Endothelial cell of umbilical vein (primary cell): ENCODE data around the gene TRAPPC4. TPM values are rescaled to one million over a fixed set of nuclear protein-coding genes. Genes with fewer than 3 reads are reported as not detected.
A peak's percentile ranks its signal among the peaks of the same experiment; 100 is the strongest.
"Not testable (repeated sequence)": the region's sequence is repeated elsewhere in the genome, so short reads cannot be mapped to it uniquely, and the experiment has no call there.

ENCODE experiments used
- BruUV-seq: library from RNA; stranded (reverse); fragments of 400-500 nt; replicated peaks from 2 replicates; lab custom pipeline; 2021; lab: Mats Ljungman, UMichigan
- CTCF ChIA-PET: fragments of 300-600, 350-600 bp; sonication (Branson Sonifier 250); formaldehyde crosslinking; loops from one replicate; lab custom pipeline; 2021; ENCODE audit warnings: antibody characterized with exemption, inconsistent platforms; lab: Charles Lee
- POLR2A ChIA-PET: fragments of 300-600, 350-600 bp; sonication (Branson Sonifier 250); formaldehyde crosslinking; loops from one replicate; lab custom pipeline; 2021; ENCODE audit warnings: antibody characterized with exemption, inconsistent platforms; lab: Charles Lee
- DNase-seq: peaks from one replicate; pipeline ENCODE4 v3.0.0-alpha.2; 2011; ENCODE audit warnings: low read depth, low spot score
- FAIRE-seq: peaks from 2 replicates; lab custom pipeline; 2011; peaks lifted over from hg19 to GRCh38; lab: Jason Lieb, UNC
- H2AFZ ChIP-seq: 2 replicates; pipeline ENCODE4 v1.6.0; 2012; ENCODE audit warnings: low read depth, low read length, control low read depth, inconsistent platforms
- H3K27ac ChIP-seq: 2 replicates; pipeline ENCODE4 v1.5.1; 2011; ENCODE audit warnings: low read depth, mild to moderate bottlenecking, control low read depth, low read length, moderate library complexity; ENCODE audit not compliant: insufficient read depth
- H3K27me3 ChIP-seq, 2 experiments: 2 replicates each; pipeline versions ENCODE4 v1.6.0 to v1.6.1; 2011; ENCODE audit warnings: low read length in 2 of 2, mixed read lengths in 1 of 2; ENCODE audit not compliant: control insufficient read depth in 2 of 2, insufficient read depth in 2 of 2
- H3K36me3 ChIP-seq, 2 experiments: 2 replicates in 1 of 2; 3 replicates in 1 of 2; pipeline ENCODE4 v1.5.1; 2011; ENCODE audit warnings: low read length in 2 of 2, mild to moderate bottlenecking in 1 of 2, moderate library complexity in 1 of 2; ENCODE audit not compliant: control insufficient read depth in 2 of 2, insufficient read depth in 2 of 2; ENCODE audit errors: extremely low read depth in 1 of 2
- H3K4me1 ChIP-seq: 3 replicates; pipeline ENCODE4 v1.5.1; 2011; ENCODE audit warnings: mild to moderate bottlenecking, low read length; ENCODE audit not compliant: control insufficient read depth, insufficient read depth; ENCODE audit errors: extremely low read depth
- H3K4me2 ChIP-seq: 2 replicates; pipeline ENCODE4 v1.6.1; 2011; ENCODE audit warnings: low read length, control low read depth, mixed read lengths; ENCODE audit not compliant: insufficient read depth
- H3K4me3 ChIP-seq, 3 experiments: fragments of 200-600 bp in 1 of 3; sonication (generic), shearing (Covaris generic) in 1 of 3; replicated peaks in 1 of 3; 2 replicates each; pipeline ENCODE4 v1.5.1; 2011 to 2016; ENCODE audit warnings: control low read depth in 3 of 3, low read length in 3 of 3, mild to moderate bottlenecking in 2 of 3, inconsistent platforms in 1 of 3, low read depth in 1 of 3, moderate library complexity in 1 of 3; ENCODE audit not compliant: insufficient read depth in 1 of 3
- H3K79me2 ChIP-seq: 2 replicates; pipeline ENCODE4 v1.6.0; 2012; ENCODE audit warnings: low read length, inconsistent platforms; ENCODE audit not compliant: control insufficient read depth, insufficient read depth
- H3K9ac ChIP-seq: replicated peaks from 2 replicates; pipeline ENCODE3; 2011; ENCODE audit warnings: low read length, control low read depth; ENCODE audit not compliant: insufficient read depth; ENCODE audit errors: extremely low read depth
- H3K9me1 ChIP-seq: replicated peaks from 3 replicates; pipeline ENCODE4 v1.6.0; 2011; ENCODE audit warnings: mild to moderate bottlenecking, low read length; ENCODE audit not compliant: control insufficient read depth, insufficient read depth; ENCODE audit errors: extremely low read depth
- H3K9me3 ChIP-seq: replicated peaks from 2 replicates; pipeline ENCODE4 v1.5.1; 2012; ENCODE audit warnings: low read length, inconsistent platforms; ENCODE audit not compliant: control insufficient read depth, insufficient read depth
- H4K20me1 ChIP-seq: replicated peaks from 2 replicates; pipeline ENCODE3; 2011; ENCODE audit warnings: mild to moderate bottlenecking, low read length; ENCODE audit not compliant: control insufficient read depth, insufficient read depth; ENCODE audit errors: extremely low read depth
- EZH2 ChIP-seq: IDR thresholded peaks from 2 replicates; pipeline ENCODE4 v1.6.1; 2012; ENCODE audit warnings: borderline replicate concordance, low read depth, mild to moderate bottlenecking, moderate library complexity, low read length, inconsistent platforms; ENCODE audit not compliant: severe bottlenecking
- FOS ChIP-seq: IDR thresholded peaks from 2 replicates; pipeline ENCODE4 v1.6.1; 2011; ENCODE audit warnings: mild to moderate bottlenecking, low read length, moderate library complexity, borderline replicate concordance; ENCODE audit not compliant: insufficient read depth
- GATA2 ChIP-seq: IDR thresholded peaks from 2 replicates; pipeline ENCODE4 v1.7.0; 2011; ENCODE audit warnings: low read depth, mild to moderate bottlenecking, moderate library complexity, mixed read lengths, low read length; ENCODE audit not compliant: insufficient read length, insufficient read depth
- JUN ChIP-seq: IDR thresholded peaks from 2 replicates; pipeline ENCODE4 v1.6.1; 2011; ENCODE audit warnings: borderline replicate concordance, low read depth; ENCODE audit not compliant: insufficient read length, insufficient read depth
- MYC ChIP-seq: IDR thresholded peaks from one replicate; pipeline ENCODE4 v1.6.1; 2011; ENCODE audit warnings: mild to moderate bottlenecking, low read depth, low read length
- POLR2A ChIP-seq: IDR thresholded peaks from 2 replicates; pipeline ENCODE4 v1.6.1; 2012; ENCODE audit warnings: low read depth, mild to moderate bottlenecking, control low read depth, low read length
- dilution Hi-C: fragments of 300-500 bp; cut with MboI; formaldehyde crosslinking; loops from one replicate; pipeline ENCODE4 v1.15.0; 2019; ENCODE audit warnings: low sequenced_read_pairs; ENCODE audit not compliant: extremely low pct_ligation_motif_present
- intact Hi-C: fragments of 100-400 bp; cut with micrococcal nuclease; formaldehyde crosslinking; loops from one replicate; pipeline ENCODE4 v1.10.0; 2022
- polyA plus RNA-seq, 4 experiments: library from polyadenylated mRNA; depleted of rRNA in 3 of 4; stranded (reverse) in 3 of 4; unstranded in 1 of 4; fragments of >200 nt; gene quantifications; 2 replicates each; pipeline versions ENCODE4 v1.2.1 to v1.2.3, GENCODE V29; 2011 to 2012; ENCODE audit warnings: missing spikeins in 1 of 4
- total RNA-seq: library from RNA; stranded (reverse); gene quantifications from 2 replicates; pipeline ENCODE4 v1.2.3, GENCODE V29; 2021
- TF ChIP-seq, protein P1 (sequence below), 2 donors: IDR thresholded peaks; 1 replicate in 1 of 2; 2 replicates in 1 of 2; pipeline ENCODE4 v1.5.1; 2011; ENCODE audit warnings: low read length in 2 of 2, mild to moderate bottlenecking in 2 of 2, moderate library complexity in 2 of 2, control low read depth in 1 of 2, inconsistent platforms in 1 of 2, low read depth in 1 of 2; ENCODE audit not compliant: insufficient read depth in 1 of 2; ENCODE audit errors: extremely low read depth in 1 of 2
- TF ChIP-seq, protein P2 (sequence below): IDR thresholded peaks from 2 replicates; pipeline ENCODE4 v1.6.1; 2011; ENCODE audit not compliant: insufficient read depth, insufficient read length

Gene TRAPPC4
- total and polyA plus RNA-seq, 2 donors (not counting 3 experiments of a cell fraction or from before 2014, with no cell fraction given) = 64.2 to 224 TPM

DNA sequence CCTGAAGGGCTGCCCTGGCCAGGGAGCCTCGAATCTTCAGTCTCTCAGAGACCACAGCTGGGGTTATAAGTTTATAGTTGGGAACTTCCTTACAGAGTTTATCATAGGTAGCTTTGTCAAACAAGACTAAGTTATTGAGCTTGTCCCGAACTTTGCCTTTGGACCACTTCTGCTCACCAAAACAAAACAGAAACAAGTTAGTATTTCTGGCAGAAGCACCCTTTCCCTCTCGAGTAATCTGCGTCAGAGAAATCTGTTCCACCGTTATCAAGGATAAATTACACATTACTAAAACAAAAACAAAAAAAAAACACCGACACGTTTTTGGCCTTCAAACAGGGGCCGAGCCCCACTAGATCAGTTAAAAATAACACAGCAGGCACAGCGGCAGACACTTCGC lies 1.2 kb upstream of the TRAPPC4 start:
- DNase-seq, FAIRE-seq, H3K9me3 ChIP-seq, CTCF ChIA-PET, BruUV-seq, H3K27me3 ChIP-seq, H2AFZ ChIP-seq, H3K9me1 ChIP-seq, POLR2A ChIA-PET, H4K20me1 ChIP-seq, dilution Hi-C loops: not testable (repeated sequence)
- Histone ChIP-seq H3K79me2 (peaks cover 44% of the 10 kb centered on the region), H3K36me3 (peaks cover 21% of the 10 kb centered on the region in 2 experiments), H3K9ac (peak overlapping the region; percentile 85), H3K4me1 (peaks cover 18% of the 10 kb centered on the region), H3K4me3 (peak overlapping the region; percentile 79 to 98 (median 95)), H3K4me2 (peak overlapping the region; percentile 79), H3K27ac (peak overlapping the region; percentile 60)
- intact Hi-C loops = loop anchor here (5.0 kb wide), 1 partner anchor 90 kb away; the partner anchor contains the start of gene BCL9L

DNA sequence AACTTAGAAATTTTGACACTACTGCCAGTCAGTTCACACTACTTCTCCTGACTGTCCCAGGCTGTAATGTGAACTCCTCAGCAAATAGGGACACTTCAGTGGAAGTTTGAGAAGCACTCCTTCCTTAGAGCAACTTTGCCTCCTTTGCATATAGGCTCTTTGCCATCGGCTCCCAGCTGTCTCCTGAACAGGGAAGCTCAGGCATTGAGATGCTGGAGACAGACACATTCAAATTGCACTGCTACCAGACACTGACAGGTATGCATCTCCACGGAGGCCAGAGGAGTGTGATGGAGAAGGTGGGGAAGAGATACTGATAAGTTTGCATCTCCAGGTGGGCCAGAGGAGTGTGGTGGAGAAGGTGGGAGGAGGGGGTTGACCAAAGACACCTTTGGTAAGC lies 1.4 kb downstream of the TRAPPC4 start:
- H3K4me3 ChIP-seq = peak overlapping the region in 1 of 3 experiments; percentile 98
- DNase-seq (no peak), FAIRE-seq (no peak)
- H3K79me2 ChIP-seq = peaks cover 44% of the 10 kb centered on the region
- no peaks in the 10 kb centered on the region for H3K27me3 ChIP-seq
- H3K4me2 ChIP-seq = peak overlapping the region; percentile 81
- intact Hi-C loops (loop anchor here (2.0 to 5.0 kb wide), 2 partner anchors 75 to 93 kb away; partner anchors contain the start of gene BCL9L), dilution Hi-C loops (no loop called here)
- no peaks in the 10 kb centered on the region for H3K9me1 ChIP-seq
- TF ChIP-seq MYC (no peak), POLR2A (no peak), GATA2 (no peak), JUN (no peak), EZH2 (no peak), FOS (no peak)
- TF ChIP-seq, protein P1, sequence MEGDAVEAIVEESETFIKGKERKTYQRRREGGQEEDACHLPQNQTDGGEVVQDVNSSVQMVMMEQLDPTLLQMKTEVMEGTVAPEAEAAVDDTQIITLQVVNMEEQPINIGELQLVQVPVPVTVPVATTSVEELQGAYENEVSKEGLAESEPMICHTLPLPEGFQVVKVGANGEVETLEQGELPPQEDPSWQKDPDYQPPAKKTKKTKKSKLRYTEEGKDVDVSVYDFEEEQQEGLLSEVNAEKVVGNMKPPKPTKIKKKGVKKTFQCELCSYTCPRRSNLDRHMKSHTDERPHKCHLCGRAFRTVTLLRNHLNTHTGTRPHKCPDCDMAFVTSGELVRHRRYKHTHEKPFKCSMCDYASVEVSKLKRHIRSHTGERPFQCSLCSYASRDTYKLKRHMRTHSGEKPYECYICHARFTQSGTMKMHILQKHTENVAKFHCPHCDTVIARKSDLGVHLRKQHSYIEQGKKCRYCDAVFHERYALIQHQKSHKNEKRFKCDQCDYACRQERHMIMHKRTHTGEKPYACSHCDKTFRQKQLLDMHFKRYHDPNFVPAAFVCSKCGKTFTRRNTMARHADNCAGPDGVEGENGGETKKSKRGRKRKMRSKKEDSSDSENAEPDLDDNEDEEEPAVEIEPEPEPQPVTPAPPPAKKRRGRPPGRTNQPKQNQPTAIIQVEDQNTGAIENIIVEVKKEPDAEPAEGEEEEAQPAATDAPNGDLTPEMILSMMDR (IDR thresholded peaks at IDR 0.05; ENCODE audit: extremely low read depth in 1 of 2, insufficient read depth in 1 of 2, low read depth in 1 of 2, low read length in 2 of 2) = no peak
- TF ChIP-seq, protein P2, sequence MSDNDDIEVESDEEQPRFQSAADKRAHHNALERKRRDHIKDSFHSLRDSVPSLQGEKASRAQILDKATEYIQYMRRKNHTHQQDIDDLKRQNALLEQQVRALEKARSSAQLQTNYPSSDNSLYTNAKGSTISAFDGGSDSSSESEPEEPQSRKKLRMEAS = no peak
- ChIA-PET POLR2A (no interaction called here), CTCF (interaction anchor here (1.0 to 3.1 kb wide), 3 partner anchors 9 to 330 kb away, joined by 3 to 11 read pairs (median 4); partner anchors contain the start of gene SLC37A4)
- no peaks in the 10 kb centered on the region for H4K20me1 ChIP-seq
- H2AFZ ChIP-seq = no peak overlapping the region
- H3K9me3 ChIP-seq = no peaks in the 10 kb centered on the region
- peaks cover 16 to 23% of the 10 kb centered on the region in 2 experiments for H3K36me3 ChIP-seq
- no TSS peak for BruUV-seq
- no peak overlapping the region for H3K9ac ChIP-seq
- H3K27ac ChIP-seq = no peak overlapping the region
- peaks cover 30% of the 10 kb centered on the region for H3K4me1 ChIP-seq
